Transverse colon (tissue), 3 donors: ENCODE measurements around the gene TAS1R2.

ENCODE experiments used
- EP300 ChIP-seq: sonication (generic); formaldehyde crosslinking; IDR thresholded peaks from one replicate; pipeline ENCODE4 v1.6.1; 2017; ENCODE audit warnings: antibody characterized with exemption, low read depth
- POLR2A ChIP-seq: fragments of 450-650 bp; IDR thresholded peaks from one replicate; pipeline ENCODE4 v1.6.1; 2016; ENCODE audit warnings: antibody characterized with exemption, mild to moderate bottlenecking, moderate library complexity
- TF ChIP-seq, protein P1 (sequence below), 5 experiments: fragments of 200-600 bp in 3 of 5; fragments of 450-650 bp in 2 of 5; sonication (generic) in 3 of 5; IDR thresholded peaks; 1 replicate in 2 of 5; 2 replicates in 3 of 5; pipeline ENCODE4 v1.5.1; 2016 to 2017; ENCODE audit warnings: antibody characterized with exemption in 5 of 5, inconsistent platforms in 3 of 5, mild to moderate bottlenecking in 2 of 5, moderate library complexity in 1 of 5

GRCh38 chr1:18872071-18872611, 12.7 kb upstream of the TAS1R2 start:
- TF ChIP-seq, protein P1, sequence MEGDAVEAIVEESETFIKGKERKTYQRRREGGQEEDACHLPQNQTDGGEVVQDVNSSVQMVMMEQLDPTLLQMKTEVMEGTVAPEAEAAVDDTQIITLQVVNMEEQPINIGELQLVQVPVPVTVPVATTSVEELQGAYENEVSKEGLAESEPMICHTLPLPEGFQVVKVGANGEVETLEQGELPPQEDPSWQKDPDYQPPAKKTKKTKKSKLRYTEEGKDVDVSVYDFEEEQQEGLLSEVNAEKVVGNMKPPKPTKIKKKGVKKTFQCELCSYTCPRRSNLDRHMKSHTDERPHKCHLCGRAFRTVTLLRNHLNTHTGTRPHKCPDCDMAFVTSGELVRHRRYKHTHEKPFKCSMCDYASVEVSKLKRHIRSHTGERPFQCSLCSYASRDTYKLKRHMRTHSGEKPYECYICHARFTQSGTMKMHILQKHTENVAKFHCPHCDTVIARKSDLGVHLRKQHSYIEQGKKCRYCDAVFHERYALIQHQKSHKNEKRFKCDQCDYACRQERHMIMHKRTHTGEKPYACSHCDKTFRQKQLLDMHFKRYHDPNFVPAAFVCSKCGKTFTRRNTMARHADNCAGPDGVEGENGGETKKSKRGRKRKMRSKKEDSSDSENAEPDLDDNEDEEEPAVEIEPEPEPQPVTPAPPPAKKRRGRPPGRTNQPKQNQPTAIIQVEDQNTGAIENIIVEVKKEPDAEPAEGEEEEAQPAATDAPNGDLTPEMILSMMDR (IDR thresholded peaks at IDR 0.05): no peak
- TF ChIP-seq POLR2A (no peak), EP300 (no peak)
